ENCODE data around the gene FBXL13. TPM values are rescaled to one million over a fixed set of nuclear protein-coding genes. Genes with fewer than 3 reads are reported as not detected.

The FBXL13 gene
- total and polyA plus RNA-seq, 10 of the 15 experiments (the other 5 are each of a cell fraction or from before 2014, with no cell fraction given): 0.08 to 0.95 (median 0.28) TPM; not detected in 2

DNA sequence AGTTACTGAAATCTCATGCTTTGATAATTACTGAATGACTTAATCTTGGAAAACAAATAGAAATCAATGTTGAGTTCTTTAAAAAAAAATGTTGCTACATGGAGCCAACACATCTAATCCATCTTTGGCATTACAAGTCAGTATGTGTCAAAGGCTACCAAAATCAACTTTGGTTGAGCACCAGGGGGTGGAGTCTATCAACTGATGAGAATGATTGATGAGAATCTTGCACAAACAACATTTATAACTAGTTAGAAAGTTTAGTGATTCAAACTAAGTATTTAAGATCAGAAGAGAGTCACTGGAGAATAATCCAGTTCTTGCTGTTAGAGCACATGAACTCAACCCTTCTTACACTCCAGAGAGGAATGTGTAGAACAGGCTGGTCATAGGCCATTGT, 232.3 kb downstream of the FBXL13 start:
- Histone ChIP-seq H3K9me3 (replicated peaks; ENCODE audit: control insufficient read depth, insufficient read depth, low read length) (no peaks in the 10 kb centered on the region), H3K4me3 (no peak overlapping the region), H3K27me3 (replicated peaks in 1 of 2; ENCODE audit: control insufficient read depth in 2 of 2, insufficient read depth in 2 of 2, low read length in 1 of 2) (no peaks in the 10 kb centered on the region), H3K79me2 (ENCODE audit: control insufficient read depth, insufficient read depth, low read length) (no peaks in the 10 kb centered on the region), H3K9ac (ENCODE audit: control insufficient read depth, insufficient read depth, low read length) (no peak overlapping the region), H4K20me1 (ENCODE audit: control insufficient read depth, insufficient read depth) (no peaks in the 10 kb centered on the region), H3K36me3 (ENCODE audit: control insufficient read depth in 2 of 2, insufficient read depth in 2 of 2, low read length in 1 of 2) (no peaks in the 10 kb centered on the region), H3K4me1 (ENCODE audit: control insufficient read depth, insufficient read depth, low read length) (peaks cover 10% of the 10 kb centered on the region), H3K27ac (ENCODE audit: control insufficient read depth, insufficient read depth) (no peak overlapping the region), H3K4me2 (ENCODE audit: control insufficient read depth, insufficient read depth) (no peak overlapping the region), H2AFZ (ENCODE audit: control insufficient read depth, low read depth, low read length) (no peak overlapping the region)
- no peak for ATAC-seq
- TF ChIP-seq BACH1 (IDR thresholded peaks at IDR 0.05; ENCODE audit: borderline replicate concordance): no peak
- intact Hi-C loops (cut with micrococcal nuclease; ENCODE audit: unreplicated experiment): no loop called here
- BruUV-seq (replicated peaks): no TSS peak
- ChIA-PET POLR2A (no interaction called here), CTCF (no interaction called here), RAD21 (ENCODE audit: unreplicated experiment) (no interaction called here), SMC1A (ENCODE audit: uncharacterized antibody, unreplicated experiment) (no interaction called here)
- FAIRE-seq: no peak
- in situ Hi-C loops (cut with MboI): no loop called here
- DNase-seq (ENCODE audit: low read depth, low spot score): no peak

DNA sequence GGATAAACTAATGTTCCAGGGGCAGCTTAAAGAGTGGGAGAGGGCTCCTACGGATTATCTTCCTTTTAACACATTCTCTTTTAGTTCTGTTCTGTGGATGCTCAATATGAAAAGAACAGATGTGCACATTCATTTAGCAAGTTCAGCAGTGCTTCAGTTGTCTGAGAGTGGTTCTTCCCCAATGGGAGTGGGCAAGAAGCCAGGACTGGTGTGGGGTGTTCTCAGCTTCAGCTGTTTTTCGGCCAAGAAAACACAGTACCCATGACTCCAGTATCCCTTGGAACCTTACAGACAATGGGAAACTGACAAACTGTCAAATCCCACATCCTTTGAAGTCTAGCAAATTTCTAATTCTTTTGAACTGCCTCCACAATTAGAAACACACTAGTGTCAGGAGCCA, 233.3 kb downstream of the FBXL13 start:
- ChIA-PET CTCF (no interaction called here), RAD21 (ENCODE audit: unreplicated experiment) (no interaction called here), SMC1A (ENCODE audit: uncharacterized antibody, unreplicated experiment) (no interaction called here), POLR2A (no interaction called here)
- no peak overlapping the region for H3K27ac ChIP-seq (ENCODE audit: control insufficient read depth, insufficient read depth)
- H3K9me3 ChIP-seq (replicated peaks; ENCODE audit: control insufficient read depth, insufficient read depth, low read length): no peaks in the 10 kb centered on the region
- peaks cover 10% of the 10 kb centered on the region for H3K4me1 ChIP-seq (ENCODE audit: control insufficient read depth, insufficient read depth, low read length)
- H2AFZ ChIP-seq (ENCODE audit: control insufficient read depth, low read depth, low read length): no peak overlapping the region
- in situ Hi-C loops (cut with MboI) (no loop called here), intact Hi-C loops (cut with micrococcal nuclease; ENCODE audit: unreplicated experiment) (no loop called here)
- no peaks in the 10 kb centered on the region for H3K79me2 ChIP-seq (ENCODE audit: control insufficient read depth, insufficient read depth, low read length)
- 17% methylated on average over 2 of the region's 2 CpGs for WGBS (ENCODE audit: insufficient coverage, insufficient replicate concordance, low lambda C conversion rate, missing lambda C conversion rate)
- no peak for FAIRE-seq
- no peaks in the 10 kb centered on the region for H3K36me3 ChIP-seq (ENCODE audit: control insufficient read depth in 2 of 2, insufficient read depth in 2 of 2, low read length in 1 of 2)
- H3K4me3 ChIP-seq: no peak overlapping the region
- H4K20me1 ChIP-seq (ENCODE audit: control insufficient read depth, insufficient read depth): no peaks in the 10 kb centered on the region
- ATAC-seq: peak; percentile 14; the same call in 1 of the 3 replicates
- no TSS peak for BruUV-seq (replicated peaks)
- peak; percentile 24 for DNase-seq (ENCODE audit: low read depth, low spot score)
- H3K4me2 ChIP-seq (ENCODE audit: control insufficient read depth, insufficient read depth): no peak overlapping the region
- H3K27me3 ChIP-seq (replicated peaks in 1 of 2; ENCODE audit: control insufficient read depth in 2 of 2, insufficient read depth in 2 of 2, low read length in 1 of 2): no peaks in the 10 kb centered on the region
- H3K9ac ChIP-seq (ENCODE audit: control insufficient read depth, insufficient read depth, low read length): no peak overlapping the region
- TF ChIP-seq SPI1 (IDR thresholded peaks at IDR 0.05; ENCODE audit: borderline replicate concordance, insufficient read depth, low read depth, low read length) (no peak), ZNF24 (IDR thresholded peaks at IDR 0.05) (no peak), ZZZ3 (IDR thresholded peaks at IDR 0.05; ENCODE audit: control insufficient read depth, insufficient read length, low read depth) (no peak), IRF4 (IDR thresholded peaks at IDR 0.05; ENCODE audit: low read depth, low read length) (peak; percentile 68), HCFC1 (IDR thresholded peaks at IDR 0.05; ENCODE audit: low read length) (no peak), NFIC (IDR thresholded peaks at IDR 0.05; ENCODE audit: low read depth, low read length) (peak; percentile 35; the same call in 1 of the 2 replicates), MYB (IDR thresholded peaks at IDR 0.05; ENCODE audit: borderline replicate concordance, low read depth, low read length) (no peak), BCLAF1 (IDR thresholded peaks at IDR 0.05) (no peak), JUNB (IDR thresholded peaks at IDR 0.05) (peak; percentile 68), RUNX3 (IDR thresholded peaks at IDR 0.05; ENCODE audit: low read length) (peak; percentile 70), EED (IDR thresholded peaks at IDR 0.05; ENCODE audit: low read depth) (peak; percentile 38; the same call in 1 of the 2 replicates), ZNF384 (IDR thresholded peaks at IDR 0.05; ENCODE audit: borderline replicate concordance, low read depth, low read length) (no peak), TCF12 (IDR thresholded peaks at IDR 0.05; ENCODE audit: low read depth, low read length) (0 out of 2 replicates have a peak, but pooled peaks have one; percentile 45), ETV6 (conservative IDR thresholded peaks at IDR 0.05 in 1 of 2, IDR thresholded peaks at IDR 0.05 in 1 of 2; ENCODE audit: borderline replicate concordance in 1 of 2, low read depth in 1 of 2) (no peak), SIX5 (IDR thresholded peaks at IDR 0.05; ENCODE audit: low read depth, low read length, severe bottlenecking) (no peak)

Data from GM12878 (cell line).